B cell (primary cell): ENCODE results near the gene GSG1L. TPM values are rescaled to one million over a fixed set of nuclear protein-coding genes. Genes with fewer than 3 reads are reported as not detected.

Experiments used
- ATAC-seq: fragments of 200-7000 bp; cut with Tn5 transposase; one replicate; pipeline ENCODE4 v1.10.0; 2021; ENCODE audit warnings: low read depth, mild to moderate bottlenecking, moderate number of reproducible peaks, moderate library complexity
- CTCF ChIA-PET: fragments of 350-600 bp; sonication (Branson Sonifier 250); formaldehyde crosslinking; loops from one replicate; lab custom pipeline; 2021; ENCODE audit warnings: antibody characterized with exemption, inconsistent platforms; lab: Charles Lee
- POLR2A ChIA-PET: fragments of 350-600 bp; sonication (Branson Sonifier 250); formaldehyde crosslinking; loops from one replicate; lab custom pipeline; 2021; ENCODE audit warnings: antibody characterized with exemption; lab: Charles Lee
- DNase-seq: peaks from one replicate; pipeline ENCODE4 v3.0.0; 2013
- H2AFZ ChIP-seq: 2 replicates; pipeline ENCODE4 v1.6.1; 2012; ENCODE audit warnings: mild to moderate bottlenecking, low read depth, low read length; ENCODE audit not compliant: insufficient read depth, poor library complexity, severe bottlenecking
- H3K27ac ChIP-seq, 2 donors: 1 replicate in 1 of 2; 2 replicates in 1 of 2; pipeline ENCODE4 v1.5.1; 2012 to 2013; ENCODE audit warnings: low read length in 2 of 2, mild to moderate bottlenecking in 2 of 2, moderate library complexity in 1 of 2
- H3K27me3 ChIP-seq, 4 experiments: fragments of 200-600 bp in 1 of 4; sonication (generic) in 1 of 4; replicated peaks in 1 of 4; 1 replicate in 2 of 4; 2 replicates in 2 of 4; pipeline versions ENCODE4 v1.6.1 to v1.7.0; 2013 to 2016; ENCODE audit warnings: low read length in 3 of 4, mild to moderate bottlenecking in 2 of 4, mixed read lengths in 1 of 4, moderate library complexity in 1 of 4; ENCODE audit not compliant: insufficient read depth in 4 of 4, control insufficient read depth in 3 of 4; ENCODE audit errors: control extremely low read depth in 1 of 4
- H3K36me3 ChIP-seq, 2 experiments: replicated peaks in 1 of 2; 1 replicate in 1 of 2; 2 replicates in 1 of 2; pipeline versions ENCODE4 v1.6.1 to v1.7.1; 2013; ENCODE audit warnings: low read length in 1 of 2; ENCODE audit not compliant: insufficient read depth in 2 of 2, control insufficient read depth in 1 of 2; ENCODE audit errors: control extremely low read depth in 1 of 2, extremely low read depth in 1 of 2
- H3K4me1 ChIP-seq, 2 donors: fragments of 200-600 bp in 1 of 2; sonication (generic) in 1 of 2; 1 replicate in 1 of 2; 2 replicates in 1 of 2; pipeline versions ENCODE4 v1.5.1 to v1.6.1; 2013 to 2017; ENCODE audit warnings: low read length in 2 of 2; ENCODE audit not compliant: control insufficient read depth in 2 of 2, insufficient read depth in 2 of 2
- H3K4me2 ChIP-seq: replicated peaks from 2 replicates; pipeline ENCODE3; 2012; ENCODE audit warnings: mild to moderate bottlenecking, low read depth, low read length; ENCODE audit not compliant: poor library complexity, severe bottlenecking
- H3K4me3 ChIP-seq, 5 experiments: fragments of 200-600 bp in 1 of 5; sonication (generic) in 1 of 5; 1 replicate in 3 of 5; 2 replicates in 2 of 5; pipeline versions ENCODE4 v1.5.1 to v1.7.0; 2011 to 2016; ENCODE audit warnings: low read length in 4 of 5, mild to moderate bottlenecking in 4 of 5, low read depth in 2 of 5, control low read depth in 1 of 5, moderate library complexity in 1 of 5; ENCODE audit not compliant: insufficient read depth in 1 of 5; ENCODE audit errors: control extremely low read depth in 1 of 5, extremely low read depth in 1 of 5
- H3K79me2 ChIP-seq: fragments of 200-600 bp; sonication (generic); one replicate; pipeline ENCODE4 v1.6.0; 2016; ENCODE audit warnings: low read length; ENCODE audit not compliant: control insufficient read depth, insufficient read depth
- H3K9ac ChIP-seq: fragments of 200-600 bp; sonication (generic); 2 replicates; pipeline ENCODE4 v1.6.1; 2017; ENCODE audit warnings: mild to moderate bottlenecking, low read length, moderate library complexity
- H3K9me3 ChIP-seq, 3 donors: one replicate each; pipeline versions ENCODE4 v1.6.1 to v1.7.1; 2013; ENCODE audit warnings: low read length in 2 of 3; ENCODE audit not compliant: control insufficient read depth in 2 of 3, insufficient read depth in 1 of 3; ENCODE audit errors: control extremely low read depth in 1 of 3
- H4K20me1 ChIP-seq: 2 replicates; pipeline ENCODE4 v1.6.0; 2012; ENCODE audit warnings: mild to moderate bottlenecking, low read length; ENCODE audit not compliant: insufficient read depth, control insufficient read depth, poor library complexity, severe bottlenecking
- H3K27ac Mint-ChIP-seq: one replicate; pipeline ENCODE4 v1.8.0; 2021; ENCODE audit warnings: mixed read lengths
- H3K27me3 Mint-ChIP-seq: one replicate; pipeline ENCODE4 v1.8.0; 2021; ENCODE audit warnings: mixed read lengths
- H3K4me1 Mint-ChIP-seq: one replicate; pipeline ENCODE4 v1.8.0; 2021; ENCODE audit warnings: mixed read lengths
- H3K4me3 Mint-ChIP-seq: one replicate; pipeline ENCODE4 v1.8.0; 2021; ENCODE audit warnings: mixed read lengths
- H3K9me3 Mint-ChIP-seq: one replicate; pipeline ENCODE4 v1.8.0; 2022; ENCODE audit warnings: mixed read lengths; ENCODE audit not compliant: insufficient read depth
- CTCF ChIP-seq: fragments of 200-600 bp; IDR thresholded peaks from one replicate; pipeline ENCODE4 v1.8.0; 2022; ENCODE audit warnings: antibody characterized with exemption, mild to moderate bottlenecking
- EZH2 ChIP-seq: IDR thresholded peaks from 2 replicates; pipeline ENCODE4 v1.6.1; 2012; ENCODE audit warnings: borderline replicate concordance, low read depth, mild to moderate bottlenecking, moderate library complexity, low read length; ENCODE audit not compliant: insufficient read depth, poor library complexity, severe bottlenecking
- WGBS: methylation state at CpG from one replicate; pipeline ENCODE4 v1.1.5; 2013; ENCODE audit warnings: missing lambda C conversion rate; ENCODE audit not compliant: insufficient coverage; 5-methylcytosine and 5-hydroxymethylcytosine counted together
- intact Hi-C: fragments of 100-400 bp; cut with micrococcal nuclease; formaldehyde crosslinking; loops from one replicate; pipeline ENCODE4 v1.10.0; 2022
- polyA plus RNA-seq: library from polyadenylated mRNA; depleted of rRNA; stranded (reverse); fragments of >200 nt; gene quantifications from 2 replicates; pipeline ENCODE4 v1.2.3, GENCODE V29; 2012
- total RNA-seq, 2 donors: library from RNA; stranded (reverse); fragments of 120-200 nt in 1 of 2; gene quantifications; 1 replicate in 1 of 2; 2 replicates in 1 of 2; pipeline versions ENCODE4 v1.2.3 to v1.2.4, GENCODE V29; 2013 to 2022

GSG1L gene
- total and polyA plus RNA-seq, 2 donors (not counting 1 experiment from before 2014, with no cell fraction given) = 0.01 TPM; not detected in 1

- ChIA-PET POLR2A (no interaction called here), CTCF (no interaction called here)
- intact Hi-C loops = no loop called here
- H3K27ac Mint-ChIP-seq = no peak overlapping the region
- TF ChIP-seq CTCF (no peak), EZH2 (no peak)
- Histone ChIP-seq H3K27me3 (peaks cover 0 to 6% (median 0%) of the 10 kb centered on the region in 4 experiments), H3K9me3 (peaks cover 0 to 5% (median 0%) of the 10 kb centered on the region in 3 donors), H3K36me3 (no peaks in the 10 kb centered on the region), H3K4me1 (no peaks in the 10 kb centered on the region), H3K4me2 (no peak overlapping the region), H3K27ac (no peak overlapping the region), H3K79me2 (no peaks in the 10 kb centered on the region), H4K20me1 (no peaks in the 10 kb centered on the region), H2AFZ (no peak overlapping the region), H3K9ac (no peak overlapping the region), H3K4me3 (no peak overlapping the region)
- peaks cover 23% of the 10 kb centered on the region for H3K27me3 Mint-ChIP-seq
- H3K4me1 Mint-ChIP-seq = no peaks in the 10 kb centered on the region
- no peak for DNase-seq
- H3K4me3 Mint-ChIP-seq = no peak overlapping the region
- no peak for ATAC-seq
- WGBS = 75% methylated on average over 6 of the region's 7 CpGs
- no peaks in the 10 kb centered on the region for H3K9me3 Mint-ChIP-seq
These were observed 85.5 kb downstream of the GSG1L start for GRCh38 chr16:27977966-27978365.

GRCh38 chr16:27976990-27977389 is 86.5 kb downstream of the GSG1L start:
- no peak overlapping the region for H3K27ac ChIP-seq
- peaks cover 0 to 2% (median 0%) of the 10 kb centered on the region in 3 donors for H3K9me3 ChIP-seq
- H3K4me3 ChIP-seq = no peak overlapping the region
- H3K4me1 Mint-ChIP-seq = peaks cover 3% of the 10 kb centered on the region
- H3K27ac Mint-ChIP-seq = no peak overlapping the region
- H3K4me3 Mint-ChIP-seq = no peak overlapping the region
- no peak overlapping the region for H3K9ac ChIP-seq
- H3K9me3 Mint-ChIP-seq = no peaks in the 10 kb centered on the region
- no peak overlapping the region for H3K4me2 ChIP-seq
- intact Hi-C loops = no loop called here
- CTCF ChIA-PET = interaction anchor here (0.6 kb wide), 1 partner anchor 240 kb away, joined by 3 read pairs; no protein-coding TSS in a partner anchor
- no peaks in the 10 kb centered on the region for H4K20me1 ChIP-seq
- H3K36me3 ChIP-seq = no peaks in the 10 kb centered on the region
- H3K27me3 Mint-ChIP-seq = peaks cover 25% of the 10 kb centered on the region
- no peaks in the 10 kb centered on the region for H3K79me2 ChIP-seq
- peaks cover 0 to 4% of the 10 kb centered on the region in 2 donors for H3K4me1 ChIP-seq
- WGBS = 92% methylated on average over 9 of the region's 9 CpGs
- H3K27me3 ChIP-seq = peaks cover 0 to 3% (median under 1%) of the 10 kb centered on the region in 4 experiments
- no peak overlapping the region for H2AFZ ChIP-seq
- ATAC-seq = no peak
- TF ChIP-seq CTCF = no peak
- no peak for TF ChIP-seq EZH2
- POLR2A ChIA-PET = no interaction called here
- no peak for DNase-seq
